Measurements from ENCODE around the gene POLD4.
A peak's percentile ranks its signal among the peaks of the same experiment; 100 is the strongest.

POLD4 gene

DNA sequence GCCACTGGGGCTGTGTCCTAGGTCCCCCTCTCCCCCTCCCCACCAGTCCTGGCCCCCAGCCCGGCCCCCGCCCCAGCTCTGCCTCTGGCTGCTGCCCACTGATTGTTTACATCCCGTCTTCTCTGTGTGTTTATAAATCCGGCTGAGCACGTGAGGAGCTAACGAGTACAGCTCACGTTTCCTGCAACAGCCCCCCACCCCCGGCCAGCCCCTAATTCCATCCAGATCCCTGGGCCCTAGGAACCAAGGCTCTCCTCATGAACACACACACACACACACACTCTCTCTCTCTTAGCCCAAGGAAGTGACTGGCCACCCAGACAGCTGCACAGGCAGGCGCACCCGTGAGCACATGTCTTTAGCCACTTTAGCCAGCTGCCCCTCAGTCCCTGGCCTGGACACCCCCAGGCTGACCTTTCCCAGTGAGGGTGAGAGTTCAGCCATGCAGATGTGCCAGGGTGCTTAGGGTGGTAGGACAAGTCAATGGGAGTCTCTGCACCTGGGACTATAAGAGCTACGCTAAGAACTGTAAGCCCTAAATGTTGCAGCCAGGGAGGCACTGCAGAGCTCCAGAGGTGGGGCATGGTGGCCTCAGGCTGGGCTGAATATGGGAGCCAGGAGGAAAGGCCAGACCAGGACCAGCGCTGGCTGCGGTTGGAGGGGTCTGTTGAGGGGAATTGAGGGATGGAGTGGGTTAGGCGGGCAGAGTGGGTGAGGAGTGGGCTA is 17.2 kb upstream of the POLD4 start:
- DNase-seq: no peak

- no peak for DNase-seq
Observed at GRCh38 chr11:67369801-67370284, 16.5 kb upstream of the POLD4 start.

GRCh38 chr11:67369275-67369674 is 15.9 kb upstream of the POLD4 start:
- no peak for DNase-seq

DNA sequence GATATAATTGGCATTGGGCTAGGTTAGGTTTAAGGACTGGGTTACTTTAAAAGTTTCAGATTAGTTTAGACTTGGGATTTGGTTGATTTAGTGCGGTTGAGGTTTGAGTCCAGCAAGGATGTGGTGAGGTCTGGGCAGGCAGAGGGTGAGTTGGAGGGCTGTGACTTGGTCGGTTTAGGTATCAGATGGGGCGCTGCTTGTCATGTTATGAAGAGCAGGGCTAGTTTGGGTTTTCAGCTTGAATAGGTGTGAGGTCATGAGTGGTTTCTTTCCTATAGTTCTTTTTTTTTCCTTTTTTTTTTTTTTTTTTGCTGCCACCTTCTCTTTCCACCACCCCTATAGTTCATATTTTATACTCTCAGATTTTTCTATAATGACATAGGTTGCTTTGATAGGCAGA is 15.3 kb upstream of the POLD4 start:
- no peak for DNase-seq

DNA sequence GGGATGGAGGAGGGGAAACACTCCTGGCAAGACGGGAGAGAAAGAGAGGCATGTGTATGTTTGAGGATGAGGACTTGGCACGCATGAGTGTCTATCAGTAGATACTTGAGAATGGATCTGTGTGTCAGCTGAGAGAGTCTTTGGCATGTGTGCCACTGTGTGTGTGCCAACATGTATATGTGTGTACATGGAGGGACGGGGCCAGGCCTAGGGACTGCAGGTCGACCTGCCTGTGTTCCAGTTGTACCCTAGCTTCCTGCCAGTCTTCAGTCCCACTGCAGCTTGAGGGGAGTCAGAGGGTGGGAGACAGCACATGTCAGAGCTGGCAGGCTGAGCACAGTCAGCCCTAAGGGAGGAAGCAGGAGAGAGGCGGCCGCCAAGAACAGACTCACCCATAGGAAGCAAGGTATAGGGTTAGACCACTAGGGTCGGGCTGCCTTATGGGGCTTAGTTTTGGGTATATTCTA is 14.4 kb upstream of the POLD4 start:
- no peak for DNase-seq

DNA sequence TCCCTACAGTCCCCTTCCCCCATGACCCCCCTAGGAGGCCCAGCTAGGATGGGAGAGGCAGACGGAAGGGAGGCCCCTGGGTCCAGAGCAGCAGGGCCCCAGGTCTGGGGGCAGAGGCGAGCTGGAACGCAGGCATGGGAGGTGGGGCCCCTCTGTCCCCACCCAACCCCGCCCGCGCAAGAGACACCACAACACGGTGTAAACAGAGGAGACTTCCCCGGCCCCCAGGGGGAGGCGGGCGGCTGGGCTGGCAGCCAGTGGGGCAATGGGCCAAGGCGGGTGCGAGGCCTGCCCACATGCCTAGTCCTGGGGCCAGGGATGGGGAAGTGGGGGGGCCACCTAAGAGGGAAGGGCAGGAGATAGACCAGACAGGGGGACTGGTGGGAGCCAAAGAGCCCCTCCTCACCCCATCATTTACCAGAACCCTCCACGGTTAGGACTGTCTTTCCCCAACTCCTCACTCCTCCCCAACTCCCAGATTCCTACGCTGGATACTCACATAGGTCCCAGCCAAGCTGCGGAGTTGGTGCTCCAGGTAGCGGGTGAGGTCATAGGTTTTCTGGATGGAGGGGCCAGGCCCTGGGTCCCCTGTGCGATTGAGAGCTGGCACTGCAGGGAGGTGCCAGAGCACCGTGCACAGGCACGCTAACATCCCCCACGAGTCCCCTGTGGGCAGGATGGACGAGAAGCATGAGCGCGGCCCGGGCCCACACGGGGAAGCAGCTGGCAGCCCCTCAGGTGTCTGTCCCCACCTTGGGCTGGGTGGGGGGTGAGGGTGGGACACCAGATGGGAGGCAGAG is 13.8 kb upstream of the POLD4 start:
- no peak for DNase-seq

- DNase-seq: no peak
Observed at GRCh38 chr11:67366546-67366945, 13.2 kb upstream of the POLD4 start.

DNA sequence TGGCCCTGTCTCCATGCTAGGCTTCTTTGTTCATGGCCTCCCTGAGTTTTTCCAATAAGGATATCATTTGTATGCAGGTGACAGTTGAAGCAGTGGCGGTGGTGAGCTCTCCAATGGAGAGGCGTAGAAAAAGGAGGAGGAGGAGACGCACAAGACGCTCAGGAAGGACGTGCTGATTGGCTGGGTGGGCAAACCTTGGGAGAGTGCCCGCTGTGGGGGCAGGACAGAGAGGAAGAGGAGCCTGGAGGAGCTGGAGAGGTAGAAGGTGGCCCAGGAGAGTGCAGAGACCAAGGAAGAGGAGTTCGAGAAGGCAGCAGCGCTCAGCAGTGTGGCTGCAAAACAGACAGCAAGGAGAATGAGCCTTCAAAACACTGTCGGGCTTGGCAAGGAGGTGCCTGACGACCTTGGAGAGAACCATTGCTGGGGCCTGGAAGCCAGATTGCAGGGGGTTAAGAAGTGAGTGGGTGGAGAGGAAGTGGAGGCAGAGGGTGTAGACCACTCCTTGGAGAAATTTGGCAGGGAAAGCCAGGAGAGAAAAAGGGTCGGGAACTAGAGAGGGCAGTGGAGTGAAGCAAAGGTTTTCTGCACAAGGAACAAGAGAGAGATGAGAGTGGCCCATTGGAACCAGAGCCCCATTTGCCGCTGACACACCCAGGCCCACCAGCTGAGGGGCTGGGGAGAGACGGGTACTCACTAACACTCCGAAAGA is 12.5 kb upstream of the POLD4 start:
- DNase-seq: no peak

- DNase-seq: no peak
Observed at GRCh38 chr11:67364783-67365722, 11.7 kb upstream of the POLD4 start.

DNA sequence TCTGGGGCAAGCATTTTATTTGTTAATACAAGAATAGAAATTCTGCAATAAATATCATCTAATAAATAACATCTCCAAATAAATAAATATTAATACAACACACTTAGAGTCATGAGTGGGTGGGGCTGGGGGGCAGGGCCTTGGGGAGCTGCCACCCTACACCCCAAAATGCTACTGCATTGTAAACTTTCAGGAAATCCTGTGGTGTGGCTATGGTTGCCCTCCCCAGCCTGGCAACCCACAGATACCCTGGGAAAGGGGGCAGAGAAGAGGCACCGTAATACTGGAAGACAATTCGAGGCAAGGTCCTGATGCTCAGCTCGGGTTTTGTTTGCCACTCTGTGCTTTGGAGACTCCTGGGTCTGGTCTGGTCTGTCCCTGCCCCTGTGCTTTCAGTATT is 10.8 kb upstream of the POLD4 start:
- no peak for DNase-seq

DNA sequence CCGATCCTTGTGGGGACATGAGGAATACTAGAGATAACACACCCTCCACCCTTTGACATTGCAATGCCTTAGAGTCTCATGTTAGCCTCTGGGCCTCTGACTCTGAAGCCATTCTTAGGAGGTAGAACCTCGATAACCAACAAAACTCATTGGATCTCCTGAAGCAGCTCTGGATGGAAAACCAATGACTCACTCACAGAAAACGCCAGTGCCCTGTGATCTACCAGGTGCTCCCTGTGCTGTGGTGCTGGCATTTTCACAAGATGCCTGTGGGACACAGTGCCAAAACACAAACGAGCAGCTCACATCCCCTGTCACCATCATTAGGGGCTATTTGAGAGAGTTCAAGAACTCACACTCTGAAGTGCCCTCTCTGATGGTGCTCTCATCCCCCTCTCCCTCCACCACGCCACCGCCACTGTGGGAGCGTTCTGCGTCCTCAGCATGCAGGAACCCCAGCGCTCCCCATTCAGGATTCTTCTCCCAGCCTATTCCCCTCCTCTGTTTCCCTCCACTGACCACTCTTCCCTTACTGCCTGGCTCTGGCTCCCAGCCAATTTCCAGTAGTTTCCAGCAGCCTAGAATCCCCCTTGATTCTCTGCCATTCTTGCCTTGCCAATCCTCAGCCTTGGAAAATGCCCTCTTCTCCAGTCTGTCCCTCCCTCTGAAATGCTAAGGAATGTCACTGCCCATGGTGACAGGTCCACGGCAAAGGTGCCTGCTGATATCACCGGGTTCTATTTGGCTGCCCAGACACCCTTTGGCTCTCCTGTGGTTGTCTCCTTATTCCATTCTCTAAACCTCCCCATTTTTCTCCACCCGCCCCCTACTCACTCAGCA is 4.7 kb upstream of the POLD4 start:
- no peak for DNase-seq

- peak; percentile 48 for DNase-seq
Observed at GRCh38 chr11:67356864-67357561, 3.7 kb upstream of the POLD4 start.

- DNase-seq: no peak
Observed at GRCh38 chr11:67356387-67356863, 3.1 kb upstream of the POLD4 start.

- no peak for DNase-seq
Observed at GRCh38 chr11:67355794-67356386, 2.5 kb upstream of the POLD4 start.

DNA sequence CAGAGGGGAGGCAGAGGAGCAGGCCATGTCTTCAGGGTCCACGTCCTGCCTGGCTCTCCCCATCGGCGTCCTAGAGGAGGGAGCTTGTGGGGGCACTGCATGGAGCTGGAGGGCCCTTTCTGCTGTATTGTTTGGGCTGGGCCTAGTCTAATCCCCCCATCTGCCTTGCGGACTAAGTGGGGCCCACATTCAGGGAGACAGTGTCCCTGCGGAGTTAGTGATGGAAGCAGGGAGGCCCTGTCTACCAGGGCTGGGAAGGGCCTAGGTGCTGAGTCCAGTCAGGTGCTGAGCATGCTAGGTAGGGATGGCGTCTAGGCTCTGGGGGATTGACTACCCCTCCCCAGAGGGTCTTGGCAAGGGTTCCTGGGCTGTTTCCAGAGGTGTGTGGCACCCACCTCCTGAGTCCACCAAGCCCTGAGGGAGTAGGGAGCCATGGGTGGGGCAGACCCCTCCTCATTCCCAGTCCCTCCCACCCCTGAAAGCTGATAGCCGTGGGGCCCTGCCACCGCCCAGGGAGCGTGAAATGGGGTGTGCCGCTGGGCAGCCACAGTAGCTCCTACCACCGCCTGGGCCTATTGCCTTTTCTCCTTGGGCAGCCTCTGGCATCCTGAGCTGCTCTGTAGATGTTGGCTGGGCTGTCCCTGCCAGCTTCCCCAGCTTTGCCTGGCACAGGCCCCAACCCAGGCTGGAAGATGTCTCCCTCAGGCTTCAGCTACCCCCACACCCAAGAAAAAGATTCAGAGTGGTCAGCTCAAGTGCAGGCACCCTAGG is 1.9 kb upstream of the POLD4 start:
- DNase-seq: no peak

DNA sequence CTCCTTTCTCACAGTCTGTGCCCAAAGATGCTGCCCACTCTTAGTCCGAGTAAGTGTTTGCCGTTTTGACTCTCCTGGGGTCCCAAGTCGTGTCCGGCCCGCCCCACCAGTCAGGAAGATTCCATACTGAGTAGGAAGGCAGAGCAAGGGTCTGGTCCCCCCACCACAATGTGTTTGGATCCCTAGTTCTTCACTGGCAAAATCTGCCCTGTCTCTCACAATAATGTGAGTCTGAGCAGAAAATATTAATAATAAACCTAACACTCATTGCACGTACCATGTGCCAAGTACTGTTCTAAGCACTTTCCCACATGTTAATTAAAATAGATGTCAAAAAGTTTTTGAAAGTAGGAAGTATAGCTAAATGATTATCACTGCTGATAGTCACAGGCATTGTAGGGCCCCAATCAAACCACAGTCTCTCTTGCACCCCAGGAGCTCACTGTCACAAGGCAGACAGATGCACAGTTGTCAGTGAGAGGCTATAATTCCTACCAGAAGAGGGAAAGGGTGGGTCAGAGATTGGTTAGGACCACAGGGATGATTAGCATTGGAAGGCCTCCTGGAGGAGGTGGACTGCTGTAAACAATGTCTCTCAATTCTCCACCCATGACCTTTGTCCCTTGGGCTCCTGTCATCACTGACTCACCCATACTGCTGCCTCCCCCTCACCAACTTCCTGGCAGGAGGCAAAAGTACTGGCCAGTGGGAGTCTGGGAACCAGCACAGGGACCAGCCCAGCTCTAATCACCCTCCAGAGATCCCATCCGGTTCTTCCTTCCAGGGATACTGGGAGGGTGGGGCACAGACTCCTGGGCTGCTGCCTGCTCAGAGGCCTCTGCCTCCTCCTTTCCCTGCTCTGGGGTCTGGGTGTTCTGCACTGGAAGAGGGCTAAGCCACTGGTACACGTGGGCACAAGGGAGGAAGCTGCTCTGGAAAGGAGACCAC is 1.0 kb upstream of the POLD4 start:
- DNase-seq: no peak

DNA sequence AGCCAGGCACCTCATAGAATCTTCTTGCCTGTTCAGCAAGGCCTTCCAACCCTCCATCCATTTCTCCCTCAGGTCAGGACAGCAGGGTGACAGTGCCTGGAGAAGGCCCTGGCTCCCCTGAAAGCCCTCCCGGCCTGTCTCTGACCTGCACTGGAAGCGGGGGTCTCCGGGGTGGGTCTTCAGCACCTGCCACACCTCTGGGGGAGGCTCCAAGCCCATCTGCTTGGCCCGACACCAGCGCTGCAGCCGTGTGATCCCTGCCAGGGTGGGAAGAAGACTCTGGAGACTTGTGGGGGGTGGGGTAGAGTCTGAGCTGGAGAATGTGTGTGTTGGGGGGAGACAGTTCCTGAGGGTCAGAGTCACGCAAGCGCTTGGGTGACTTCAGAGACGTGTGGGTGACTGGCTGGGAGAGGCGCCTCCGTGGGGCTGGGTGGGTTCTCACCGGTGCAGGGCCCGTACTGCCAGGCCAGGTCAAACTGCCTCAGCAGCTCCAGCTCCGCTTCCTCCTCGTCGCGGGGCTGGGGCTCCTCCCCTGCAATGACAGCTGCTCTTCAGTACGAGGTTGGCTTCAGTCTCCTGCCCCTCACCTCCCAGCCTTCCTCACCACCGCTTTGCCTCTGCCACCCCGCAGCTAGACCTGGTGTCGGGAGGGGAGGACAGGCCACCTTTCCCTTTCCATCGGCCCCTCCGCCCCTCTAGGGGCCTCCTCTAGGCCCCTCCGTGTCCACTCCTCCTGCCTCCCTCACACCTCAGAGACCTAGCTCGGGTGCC is 615 bp downstream of the POLD4 start:
- DNase-seq: no peak
